HepG2 (cell line): ENCODE measurements around the gene RNASE13. TPM values are rescaled to one million over a fixed set of nuclear protein-coding genes. Genes with fewer than 3 reads are reported as not detected.
A peak's percentile ranks its signal among the peaks of the same experiment; 100 is the strongest.

Experiments used
- ATAC-seq: fragments of 200-7000 bp; cut with Tn5 transposase; 3 replicates; pipeline ENCODE4 v1.9.1; 2020; ENCODE audit warnings: mild to moderate bottlenecking, moderate library complexity
- BruUV-seq: library from RNA; stranded (reverse); fragments of 400-500 nt; replicated peaks from 2 replicates; lab custom pipeline; 2021; lab: Mats Ljungman, UMichigan
- CTCF ChIA-PET: fragments of 300-600 bp; formaldehyde crosslinking; extraction: SDS; loops from one replicate; lab custom pipeline; 2021; ENCODE audit warnings: low total read pairs, inconsistent platforms, low intra/inter-chr PET ratio; lab: Yijun Ruan, JAX
- POLR2A ChIA-PET: fragments of 350-600 bp; sonication (Branson Sonifier 250); formaldehyde crosslinking; loops from one replicate; lab custom pipeline; 2020; ENCODE audit warnings: antibody characterized with exemption, inconsistent platforms; lab: Yijun Ruan, JAX
- DNase-seq: peaks from one replicate; pipeline ENCODE4 v3.0.0-alpha.2; 2015; ENCODE audit warnings: low spot score
- FAIRE-seq: peaks from 3 replicates; lab custom pipeline; 2011; peaks lifted over from hg19 to GRCh38; lab: Jason Lieb, UNC
- H2AFZ ChIP-seq: one replicate; pipeline ENCODE4 v1.6.1; 2011; ENCODE audit warnings: low read length, inconsistent platforms
- H3K27ac ChIP-seq: fragments of 300-600 bp; 3 replicates; pipeline ENCODE4 v1.8.0; 2011; ENCODE audit warnings: mixed run types, mild to moderate bottlenecking, mixed read lengths, low read length, inconsistent platforms; ENCODE audit not compliant: insufficient read depth; ENCODE audit errors: extremely low read length
- H3K27me3 ChIP-seq, 2 experiments: fragments of 200-600 bp in 1 of 2; 2 replicates in 1 of 2; 3 replicates in 1 of 2; pipeline versions ENCODE4 v1.6.0 to v1.8.0; 2011; ENCODE audit warnings: low read length in 2 of 2, mild to moderate bottlenecking in 2 of 2, moderate library complexity in 2 of 2, inconsistent platforms in 1 of 2; ENCODE audit not compliant: insufficient read depth in 2 of 2, control insufficient read depth in 1 of 2
- H3K36me3 ChIP-seq, 2 experiments: fragments of 200-600 bp in 1 of 2; replicated peaks in 1 of 2; 2 replicates in 1 of 2; 3 replicates in 1 of 2; pipeline versions ENCODE4 v1.5.1 to v1.8.0; 2011; ENCODE audit warnings: low read length in 2 of 2, inconsistent platforms in 1 of 2; ENCODE audit not compliant: insufficient read depth in 2 of 2, control insufficient read depth in 1 of 2
- H3K4me1 ChIP-seq: 2 replicates; pipeline ENCODE4 v1.5.1; 2012; ENCODE audit warnings: low read length, inconsistent platforms; ENCODE audit not compliant: insufficient read depth
- H3K4me2 ChIP-seq: 2 replicates; pipeline ENCODE4 v1.6.0; 2011; ENCODE audit warnings: low read depth, low read length, inconsistent platforms
- H3K4me3 ChIP-seq, 3 experiments: fragments of 200-600 bp in 1 of 3; sonication (generic), shearing (Covaris generic) in 1 of 3; replicated peaks in 1 of 3; 2 replicates each; pipeline ENCODE4 v1.5.1; 2011 to 2016; ENCODE audit warnings: low read length in 3 of 3, inconsistent platforms in 2 of 3, low read depth in 2 of 3, mild to moderate bottlenecking in 2 of 3, control low read depth in 1 of 3, mixed read lengths in 1 of 3; ENCODE audit not compliant: insufficient read depth in 1 of 3
- H3K79me2 ChIP-seq: one replicate; pipeline ENCODE4 v1.6.1; 2011; ENCODE audit warnings: low read length, inconsistent platforms; ENCODE audit not compliant: insufficient read depth
- H3K9ac ChIP-seq: 2 replicates; pipeline ENCODE4 v1.6.0; 2011; ENCODE audit warnings: mild to moderate bottlenecking, low read depth, low read length, inconsistent platforms; ENCODE audit not compliant: insufficient read depth
- H3K9me3 ChIP-seq: 2 replicates; pipeline ENCODE4 v1.5.1; 2012; ENCODE audit warnings: mild to moderate bottlenecking, low read length
- H4K20me1 ChIP-seq: 2 replicates; pipeline ENCODE4 v1.6.0; 2011; ENCODE audit warnings: inconsistent platforms, mild to moderate bottlenecking, low read length, moderate library complexity; ENCODE audit not compliant: insufficient read depth
- AGO2 ChIP-seq: fragments of 200-400 bp; formaldehyde crosslinking; optimal IDR thresholded peaks from 2 replicates; pipeline ENCODE3; 2017; ENCODE audit warnings: mild to moderate bottlenecking, low read depth, low read length, moderate library complexity
- CSRNP1 ChIP-seq: sonication (generic); formaldehyde crosslinking; IDR thresholded peaks from 2 replicates; pipeline ENCODE4 v1.8.1; 2023; ENCODE audit warnings: mild to moderate bottlenecking, missing genetic modification reagents
- GABPA ChIP-seq, 2 experiments: IDR thresholded peaks; 2 replicates each; pipeline ENCODE4 v1.6.1; 2011 to 2016; ENCODE audit warnings: low read depth in 2 of 2, low read length in 1 of 2, missing biosample characterization in 1 of 2, missing genetic modification characterization in 1 of 2
- NAIF1 ChIP-seq: sonication (generic); formaldehyde crosslinking; IDR thresholded peaks from 2 replicates; pipeline ENCODE4 v1.5.0; 2020; ENCODE audit warnings: mild to moderate bottlenecking, missing genetic modification reagents, borderline replicate concordance
- NR3C1 ChIP-seq: sonication (generic); formaldehyde crosslinking; IDR thresholded peaks from 2 replicates; pipeline ENCODE4 v1.4.0; 2020; ENCODE audit warnings: missing genetic modification reagents
- POLR2A ChIP-seq, 2 experiments: IDR thresholded peaks; 2 replicates each; pipeline ENCODE4 v1.6.1; 2011; ENCODE audit warnings: low read depth in 2 of 2, low read length in 2 of 2, mild to moderate bottlenecking in 1 of 2, moderate library complexity in 1 of 2; ENCODE audit not compliant: insufficient read depth in 1 of 2
- RARG ChIP-seq: sonication (generic); formaldehyde crosslinking; IDR thresholded peaks from 2 replicates; pipeline ENCODE4 v1.4.0; 2020; ENCODE audit warnings: low read depth, mild to moderate bottlenecking, missing genetic modification reagents
- RBFOX2 ChIP-seq: fragments of 200-400 bp; formaldehyde crosslinking; IDR thresholded peaks from 2 replicates; pipeline ENCODE4 v1.6.1; 2017; ENCODE audit warnings: low read depth, mild to moderate bottlenecking, low read length
- XRCC5 ChIP-seq: fragments of 200-400 bp; formaldehyde crosslinking; optimal IDR thresholded peaks from 2 replicates; pipeline ENCODE3; 2017; ENCODE audit warnings: mild to moderate bottlenecking, low read length
- ZFP91 ChIP-seq: sonication (generic); formaldehyde crosslinking; IDR thresholded peaks from 2 replicates; pipeline ENCODE4 v1.9.0; 2022; ENCODE audit warnings: missing genetic modification reagents, mild to moderate bottlenecking, borderline replicate concordance
- ZNF687 ChIP-seq: sonication (generic); formaldehyde crosslinking; IDR thresholded peaks from 2 replicates; pipeline ENCODE4 v1.5.1; 2020; ENCODE audit warnings: mild to moderate bottlenecking, missing genetic modification reagents, moderate library complexity
- WGBS: methylation state at CpG from one replicate; pipeline ENCODE4 v1.1.6; 2017; ENCODE audit warnings: low lambda C conversion rate; 5-methylcytosine and 5-hydroxymethylcytosine counted together
- in situ Hi-C: cut with HindIII; loops from 2 replicates; pipeline ENCODE4 v1.10.0; 2017; ENCODE audit warnings: low pct_unique_long_range_greater_than_20kb; ENCODE audit not compliant: extremely low pct_ligation_motif_present
- intact Hi-C: fragments of 100-400 bp; cut with micrococcal nuclease; formaldehyde crosslinking; loops from one replicate; pipeline ENCODE4 v1.10.0; 2022; ENCODE audit not compliant: unreplicated experiment
- polyA plus RNA-seq, 8 experiments: library from polyadenylated mRNA; depleted of rRNA in 3 of 8; stranded (reverse) in 7 of 8; unstranded in 1 of 8; fragments of >200 nt; fragmentation: Illumina TruSeq in 4 of 8; extraction: Trizol in 4 of 8; gene quantifications; 2 replicates each; pipeline versions ENCODE4 v1.2.1 to v1.2.3, GENCODE V29; 2011 to 2016; ENCODE audit warnings: low read depth in 4 of 8, missing spikeins in 1 of 8, mixed read lengths in 1 of 8; ENCODE audit not compliant: insufficient read depth in 1 of 8
- total RNA-seq, 5 experiments: library from RNA; depleted of rRNA; stranded (reverse); fragments of >200 nt; fragmentation: Illumina TruSeq; extraction: Trizol; gene quantifications; 2 replicates each; pipeline ENCODE4 v1.2.3, GENCODE V29; 2016; ENCODE audit warnings: low read depth in 1 of 5

Gene RNASE13
- total and polyA plus RNA-seq, 2 of the 13 experiments (the other 11 are each of a cell fraction or from before 2014, with no cell fraction given) = 1.0 TPM; not detected in 1

GRCh38 chr14:21081521-21082142 lies 47.0 kb upstream of the RNASE13 start:
- BruUV-seq = no TSS peak
- no peaks in the 10 kb centered on the region for H4K20me1 ChIP-seq
- POLR2A ChIA-PET = interaction anchor here (1.1 to 4.2 kb wide), 4 partner anchors 11 to 67 kb away, joined by 4 to 47 read pairs (median 10); partner anchors contain the start of genes ARHGEF40 and ZNF219
- no peak for FAIRE-seq
- 0 out of 2 replicates have a peak, but pooled peaks have one; percentile 20 for TF ChIP-seq ZNF687
- TF ChIP-seq ZFP91 (CRISPR knock-in tag) = peak; percentile 34; the same call in 1 of the 2 replicates
- peak; percentile 91 for TF ChIP-seq AGO2
- no peak for TF ChIP-seq CSRNP1
- TF ChIP-seq GABPA (IDR thresholded peaks at IDR 0.05; ENCODE audit: low read depth, low read length) = no peak
- no peak for TF ChIP-seq GABPA (CRISPR knock-in tag; IDR thresholded peaks at IDR 0.05; ENCODE audit: low read depth)
- TF ChIP-seq XRCC5 = no peak
- TF ChIP-seq RBFOX2 = peak; percentile 65
- no peak for TF ChIP-seq RARG (CRISPR knock-in tag)
- no peak for TF ChIP-seq NR3C1
- TF ChIP-seq POLR2A (IDR thresholded peaks at IDR 0.05; ENCODE audit: insufficient read depth in 1 of 2, low read depth in 2 of 2, low read length in 2 of 2) = peak in 1 of 2 experiments; percentile 7; a peak in 1 of 4 replicates
- no peak for TF ChIP-seq NAIF1
- no peak overlapping the region for H3K9ac ChIP-seq
- 90% methylated on average over 18 of the region's 30 CpGs for WGBS
- CTCF ChIA-PET = no interaction called here
- no peak overlapping the region for H3K27ac ChIP-seq
- no peak overlapping the region for H3K4me3 ChIP-seq
- in situ Hi-C loops = no loop called here
- H3K36me3 ChIP-seq = peaks cover 49 to 84% of the 10 kb centered on the region in 2 experiments
- H3K27me3 ChIP-seq = no peaks in the 10 kb centered on the region
- no peak overlapping the region for H3K4me2 ChIP-seq
- no peak overlapping the region for H2AFZ ChIP-seq
- intact Hi-C loops = no loop called here
- no peak for DNase-seq
- H3K79me2 ChIP-seq = no peaks in the 10 kb centered on the region
- peak; percentile 6 for ATAC-seq
- peaks cover 22% of the 10 kb centered on the region for H3K4me1 ChIP-seq
- no peaks in the 10 kb centered on the region for H3K9me3 ChIP-seq
